GM18519 (cell line): ENCODE measurements around the gene ST13.
"Not testable (repeated sequence)": the region's sequence is repeated elsewhere in the genome, so short reads cannot be mapped to it uniquely, and the experiment has no call there.

ENCODE experiments used
- ATAC-seq: cut with Tn5 transposase; IDR thresholded peaks from one replicate; pipeline ENCODE4 v1.9.1; 2021; ENCODE audit warnings: mild to moderate bottlenecking, moderate library complexity; ENCODE audit not compliant: unreplicated experiment, low FRiP score

Gene ST13

DNA sequence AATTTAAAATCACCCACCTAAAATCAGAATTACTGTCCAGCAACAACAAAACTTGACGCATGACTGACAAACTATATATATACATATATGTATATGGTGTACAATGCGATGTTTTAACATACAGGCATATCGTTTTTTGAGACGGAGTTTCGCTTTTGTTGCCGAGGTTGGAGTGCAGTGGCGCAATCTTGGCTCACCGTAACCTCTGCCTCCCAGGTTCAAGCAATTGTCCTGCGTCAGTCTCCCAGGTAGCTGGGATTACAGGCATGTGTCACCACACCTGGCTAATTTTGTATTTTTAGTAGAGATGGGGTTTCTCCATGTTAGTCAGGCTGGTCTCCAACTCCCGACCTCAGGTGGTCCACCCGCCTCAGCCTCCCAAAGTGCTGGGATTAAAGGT, 10.6 kb downstream of the ST13 start:
- not testable (repeated sequence) for ATAC-seq

DNA sequence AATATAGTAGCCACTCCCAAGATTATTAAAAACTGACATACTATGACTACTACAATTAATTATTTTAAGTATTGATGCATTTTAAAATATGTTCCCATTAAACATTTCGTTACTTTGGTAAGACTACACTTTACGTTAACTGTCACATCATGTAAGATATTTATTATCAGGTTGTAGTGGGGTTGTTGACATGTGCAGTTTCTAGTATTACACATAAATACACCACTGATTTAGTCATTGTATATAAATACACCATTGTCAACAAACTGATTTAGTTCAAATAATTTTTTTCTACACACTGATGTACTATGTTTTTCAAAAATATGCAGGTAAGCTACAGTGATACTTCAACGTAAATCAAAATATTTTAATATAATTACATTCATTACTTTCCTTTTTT, 11.5 kb downstream of the ST13 start:
- no peak for ATAC-seq

DNA sequence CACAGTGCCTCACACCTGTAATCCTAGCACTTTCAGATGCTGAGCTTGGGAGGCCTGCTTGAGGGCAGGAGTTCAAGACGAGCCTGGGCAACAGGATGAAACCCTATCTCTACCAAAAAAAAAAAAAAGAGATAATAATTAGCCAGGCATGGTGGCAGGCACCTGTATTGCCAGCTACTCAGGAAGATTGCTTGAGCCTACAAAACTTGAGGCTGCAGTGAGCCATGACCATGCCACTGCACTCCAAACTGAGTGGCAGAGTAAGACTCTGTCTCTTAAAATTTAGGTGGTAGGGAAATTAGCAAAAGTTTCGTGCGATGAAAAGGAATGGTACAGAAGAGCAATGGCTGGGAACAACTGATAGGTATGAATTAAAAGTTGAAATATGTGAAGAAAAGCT, 18.0 kb downstream of the ST13 start:
- ATAC-seq, result no peak

DNA sequence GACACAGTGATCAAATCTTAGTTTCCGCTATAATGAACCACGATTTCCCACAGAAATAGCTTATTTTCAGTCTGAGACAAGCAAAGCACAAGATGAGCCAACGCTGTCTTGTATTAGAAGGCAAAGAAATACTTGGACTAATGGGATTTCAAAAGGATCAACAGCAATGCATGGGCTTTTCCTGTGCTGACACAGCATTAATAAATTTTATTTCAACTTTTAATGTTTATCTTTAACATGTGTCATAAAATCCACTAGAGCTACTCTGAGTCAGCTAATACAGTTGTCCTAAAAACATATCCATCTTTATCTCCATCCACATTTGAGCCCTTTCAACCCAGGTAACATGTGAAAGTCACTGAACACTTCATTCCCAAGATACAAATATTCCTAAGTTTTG, 21.8 kb downstream of the ST13 start:
- no peak for ATAC-seq

DNA sequence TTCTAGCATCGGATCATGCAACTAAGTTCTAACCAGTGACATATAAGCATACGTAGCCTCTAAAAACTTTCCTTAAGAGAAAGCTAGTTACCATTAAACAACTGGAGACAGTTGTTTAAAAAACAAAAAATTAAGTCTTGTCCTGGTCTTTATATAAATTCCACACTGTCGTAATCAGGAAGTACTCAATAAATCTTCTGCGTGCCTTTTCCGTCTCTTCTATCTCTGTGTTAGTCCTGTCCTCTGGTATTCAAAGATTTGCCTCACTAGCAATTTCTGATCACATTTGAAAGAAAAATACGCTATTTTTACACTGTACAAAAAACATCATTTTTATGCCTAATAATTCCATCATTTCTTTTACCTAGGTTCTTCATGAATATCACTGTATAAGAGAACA, 27.3 kb downstream of the ST13 start:
- ATAC-seq, result no peak

DNA sequence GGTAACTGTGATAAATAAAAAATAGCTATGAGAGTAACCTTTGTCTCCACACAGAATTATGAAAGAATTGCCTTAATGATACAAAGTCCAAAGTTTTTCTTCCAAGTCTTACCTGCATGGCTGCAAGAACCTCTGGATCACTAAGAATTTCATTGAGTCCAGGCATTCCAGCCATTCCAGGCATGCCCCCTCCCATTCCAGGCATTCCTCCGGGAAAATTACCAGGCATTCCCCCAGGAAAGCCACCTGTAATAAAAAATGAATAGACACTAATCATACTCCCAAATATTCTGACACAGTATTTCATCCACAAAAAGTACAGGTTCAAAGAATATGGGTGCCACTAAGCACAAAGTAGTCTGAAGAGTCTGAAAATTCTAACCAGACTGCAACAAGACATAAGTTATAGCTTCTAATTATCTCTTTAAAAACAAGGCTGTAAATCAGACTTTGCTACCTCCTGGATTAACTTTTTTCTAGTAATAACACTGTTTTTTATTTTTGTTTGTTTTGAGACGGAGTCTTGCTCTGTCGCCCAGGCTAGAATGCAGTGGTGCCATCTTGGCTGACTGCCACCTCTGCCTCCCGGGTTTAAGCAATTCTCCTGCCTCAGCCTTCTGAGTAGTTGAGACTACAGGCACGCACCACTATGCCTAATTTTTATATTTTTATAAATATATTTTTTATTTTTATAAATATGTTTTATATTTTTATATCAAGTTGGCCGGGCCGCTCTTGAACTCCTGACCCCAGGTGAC, 29.3 kb downstream of the ST13 start:
- no peak for ATAC-seq

DNA sequence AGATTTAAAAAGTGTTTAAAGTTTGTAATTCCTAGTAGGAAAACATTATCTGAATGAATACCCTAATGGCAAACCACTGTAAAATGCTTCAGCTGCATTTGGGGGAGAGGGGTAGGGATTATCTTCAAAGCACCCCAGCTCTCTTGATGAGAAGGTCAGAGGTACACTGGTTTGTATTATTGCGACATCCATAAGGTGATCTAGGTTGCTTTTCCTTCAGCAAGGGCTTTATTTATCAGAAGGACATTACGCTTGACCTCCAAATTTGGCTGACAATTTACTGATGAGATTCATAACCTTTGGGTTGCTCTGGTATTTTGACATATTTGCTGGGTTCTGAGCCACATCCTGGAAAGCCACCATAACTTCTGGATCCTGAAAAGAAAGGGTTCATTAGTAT, 30.1 kb downstream of the ST13 start:
- ATAC-seq, result not testable (repeated sequence)

DNA sequence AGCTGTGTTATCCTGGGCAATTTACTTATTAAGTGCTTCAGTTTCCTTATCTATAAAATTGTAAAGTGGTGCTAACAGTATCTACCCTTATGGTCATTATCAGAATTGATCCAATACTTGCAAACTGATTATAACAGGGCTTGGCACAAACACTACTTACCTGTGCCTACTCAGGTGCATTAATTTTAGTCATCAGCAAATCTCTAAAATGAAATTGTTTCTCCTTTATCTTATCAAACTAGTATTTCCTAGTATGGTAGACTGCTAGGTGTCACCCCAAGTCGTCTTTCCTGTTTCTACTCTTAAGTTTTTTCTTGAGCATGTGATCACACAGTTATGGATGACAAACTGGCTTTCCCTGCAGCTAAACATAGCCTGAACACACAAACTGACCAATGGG, 33.0 kb downstream of the ST13 start:
- ATAC-seq, result no peak

DNA sequence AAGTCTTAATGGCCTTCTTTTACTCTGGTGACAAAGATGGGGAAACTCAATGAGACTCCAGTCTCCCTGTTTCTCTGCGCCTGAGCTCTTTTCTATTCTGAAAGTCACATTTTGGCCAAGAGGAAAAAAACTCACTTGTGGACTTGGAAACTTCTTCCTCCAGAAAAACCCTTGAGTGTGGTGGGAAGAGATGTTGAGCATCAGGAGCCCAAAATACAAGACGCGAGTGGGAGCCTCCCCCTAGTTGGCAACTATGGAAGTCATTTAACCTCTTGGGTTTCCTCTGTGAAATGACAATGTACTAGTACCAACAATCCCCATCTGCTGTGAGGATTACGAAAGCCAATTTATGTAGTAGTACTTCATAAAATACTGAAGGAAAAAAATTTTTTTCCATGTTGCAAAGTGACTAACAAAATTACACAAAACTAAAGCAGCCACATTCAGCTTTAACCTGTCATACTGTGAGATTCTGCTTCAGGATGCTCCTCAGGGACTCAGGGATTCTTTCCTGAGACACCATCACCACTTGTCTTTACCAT, 36.8 kb downstream of the ST13 start:
- no peak for ATAC-seq

DNA sequence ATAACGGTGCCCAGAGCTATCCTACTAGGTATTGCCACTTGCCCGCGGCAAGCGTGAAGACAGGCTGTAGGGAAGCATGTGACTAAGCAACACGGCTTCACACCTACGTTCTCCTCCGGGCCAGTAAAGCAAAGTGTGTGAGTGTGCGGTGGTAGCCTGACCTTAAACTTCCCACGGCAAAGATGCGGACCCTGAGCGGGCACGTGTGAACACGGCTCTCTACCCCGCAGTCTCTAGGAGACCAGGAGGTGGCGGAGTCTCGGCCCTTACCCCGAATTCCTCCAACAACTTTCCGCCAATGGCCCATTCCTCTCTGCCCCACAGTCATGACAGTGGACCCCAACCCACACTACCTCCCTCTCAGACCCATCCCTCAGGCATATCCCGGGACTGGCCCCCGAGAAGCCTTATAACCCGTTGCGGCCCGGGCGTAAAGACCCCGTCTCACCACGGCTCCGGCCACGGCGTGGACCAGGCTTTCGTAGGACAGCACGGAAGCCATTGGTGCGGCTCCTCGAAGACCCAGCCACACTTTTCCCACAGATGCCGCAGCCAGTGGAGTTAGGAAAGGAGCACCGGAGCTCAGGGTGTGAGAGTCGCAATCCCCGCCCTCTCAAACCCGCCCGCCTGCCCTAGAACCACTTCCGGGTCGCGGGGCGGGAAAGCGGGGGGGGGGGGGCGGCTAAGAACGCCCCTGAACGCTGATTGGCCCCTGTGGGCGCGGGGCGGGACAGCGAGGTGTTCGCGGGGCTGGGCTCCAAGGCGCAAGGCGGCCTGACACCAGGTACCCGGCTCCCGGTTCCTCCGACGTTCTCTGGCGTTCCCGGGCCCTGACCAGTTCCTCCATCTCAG, 37.5 kb downstream of the ST13 start, which contains the start of gene SLC25A17:
TSS of gene SLC25A17 (minus strand) at position 600 of the 852 bp plus-strand sequence. CDS start at position 502, 98 bp downstream.
- ATAC-seq, result no peak

DNA sequence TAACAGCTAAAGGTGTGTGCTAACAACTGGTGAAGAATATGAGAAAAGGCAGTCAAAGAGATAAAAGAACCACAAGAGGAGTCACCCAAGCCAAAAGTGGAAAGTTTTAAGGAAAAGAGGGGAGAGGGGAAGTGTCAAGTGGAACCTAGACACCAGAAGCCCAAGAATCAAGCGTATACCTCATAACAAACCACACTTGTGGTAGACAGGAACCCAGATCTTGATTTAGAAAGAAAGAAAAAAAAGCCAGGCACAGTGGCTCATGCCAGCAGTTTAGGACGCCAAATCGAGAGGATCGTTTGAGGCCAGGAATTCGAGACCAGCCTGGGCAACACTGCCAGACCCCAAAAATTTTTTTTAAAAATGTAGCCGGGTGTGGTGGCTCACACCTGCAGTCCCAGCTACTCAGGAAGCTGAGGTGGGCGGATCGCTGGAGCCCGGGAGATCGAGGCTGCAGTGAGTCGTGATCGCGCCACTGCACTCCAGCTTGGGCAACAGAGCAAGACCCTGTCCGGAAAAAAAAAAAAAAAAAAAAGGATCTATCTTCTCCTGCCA, 38.2 kb downstream of the ST13 start:
- no peak for ATAC-seq

DNA sequence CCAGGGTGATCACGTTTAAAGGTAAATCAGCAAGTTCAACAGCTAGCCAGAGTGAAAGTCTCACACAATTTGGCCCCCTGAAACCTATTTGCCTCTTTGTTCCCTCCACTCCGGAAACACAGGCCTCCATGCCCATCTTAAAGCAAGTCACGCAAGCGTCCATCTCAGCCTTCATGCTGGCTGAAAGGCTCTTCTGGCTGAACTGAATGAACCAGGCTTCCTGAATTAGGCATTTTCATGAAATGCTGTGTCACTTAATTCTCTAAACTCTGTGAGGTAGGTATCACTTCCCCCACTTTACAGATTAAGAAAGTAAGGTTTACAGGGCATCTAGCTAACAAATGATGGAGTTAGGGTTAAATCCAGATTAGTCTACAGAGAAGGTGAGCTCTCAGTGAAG, 38.7 kb downstream of the ST13 start:
- ATAC-seq, result no peak

DNA sequence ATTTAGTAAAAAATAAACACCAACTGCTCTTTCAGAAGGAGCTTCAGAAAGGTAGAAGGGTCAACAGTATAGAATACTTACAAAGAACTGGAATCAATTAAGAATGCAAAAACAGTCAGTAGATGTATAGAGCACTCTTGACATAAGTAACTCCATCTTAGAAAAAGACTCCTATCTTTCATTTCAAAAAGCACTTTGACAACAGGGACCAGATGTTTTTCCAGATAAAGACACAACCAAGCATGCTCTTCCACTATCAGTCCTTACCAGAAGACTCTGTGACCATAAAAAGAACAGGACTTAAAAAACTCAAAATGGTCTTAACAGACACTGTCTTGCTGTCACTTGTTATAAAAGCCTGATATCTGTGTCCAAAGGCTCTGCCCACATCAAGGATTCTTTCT, 42.5 kb downstream of the ST13 start:
- no peak for ATAC-seq

DNA sequence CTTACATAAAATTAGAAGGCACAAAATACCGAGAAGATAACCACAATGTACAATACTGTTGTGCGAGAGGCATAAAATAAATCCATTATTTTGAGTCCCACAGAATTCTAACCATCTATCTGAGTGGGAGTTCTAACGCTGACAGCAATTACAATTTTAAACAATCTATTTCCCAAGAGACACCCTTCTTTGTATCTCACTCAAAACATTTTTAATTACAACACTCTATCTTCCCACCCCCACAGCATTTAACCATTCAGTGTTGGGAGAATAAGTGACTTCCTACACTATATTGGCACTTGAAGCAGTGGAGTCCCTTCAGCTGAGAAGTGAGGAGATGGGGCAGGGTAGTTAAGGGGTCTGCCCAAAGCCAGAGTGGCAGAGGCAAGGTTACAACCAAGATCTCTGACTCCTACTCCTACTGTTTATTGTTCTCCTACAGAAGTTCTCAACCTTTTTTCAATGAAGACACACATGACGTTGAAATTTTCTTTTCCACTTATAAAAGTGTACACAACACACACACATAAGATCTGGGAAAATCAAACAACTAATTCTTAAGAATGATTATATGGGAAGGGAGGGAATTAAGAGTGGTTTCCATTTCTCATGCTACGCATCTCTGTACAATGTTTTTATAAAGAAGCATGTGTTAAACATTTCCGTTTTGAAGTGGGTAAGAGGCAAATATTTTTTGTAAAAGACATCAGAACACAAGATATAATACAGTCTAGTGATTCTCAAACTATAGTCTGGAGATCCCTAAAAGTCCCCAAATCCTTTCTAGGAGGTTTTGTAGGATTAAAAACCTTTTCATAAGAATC, 48.2 kb downstream of the ST13 start:
- ATAC-seq, result no peak

DNA sequence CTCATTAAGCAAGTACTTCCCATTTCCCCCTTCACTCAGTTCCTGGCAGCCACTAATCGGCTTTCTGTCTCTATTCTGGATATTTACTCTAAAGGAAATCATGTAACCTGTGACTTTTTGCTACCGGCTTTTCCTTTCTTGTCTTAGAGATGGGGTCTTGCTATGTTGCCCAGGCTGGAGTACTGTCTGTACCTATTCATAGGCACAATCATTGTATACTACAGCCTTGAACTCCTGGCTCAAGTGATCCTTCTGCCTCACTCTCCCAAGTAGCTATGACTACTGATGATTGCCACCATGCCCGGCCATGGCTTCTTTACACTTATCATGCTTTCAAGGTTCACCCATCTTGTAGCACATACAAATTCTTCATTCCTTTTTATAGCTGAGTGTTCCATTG, 49.7 kb downstream of the ST13 start:
- no peak for ATAC-seq

DNA sequence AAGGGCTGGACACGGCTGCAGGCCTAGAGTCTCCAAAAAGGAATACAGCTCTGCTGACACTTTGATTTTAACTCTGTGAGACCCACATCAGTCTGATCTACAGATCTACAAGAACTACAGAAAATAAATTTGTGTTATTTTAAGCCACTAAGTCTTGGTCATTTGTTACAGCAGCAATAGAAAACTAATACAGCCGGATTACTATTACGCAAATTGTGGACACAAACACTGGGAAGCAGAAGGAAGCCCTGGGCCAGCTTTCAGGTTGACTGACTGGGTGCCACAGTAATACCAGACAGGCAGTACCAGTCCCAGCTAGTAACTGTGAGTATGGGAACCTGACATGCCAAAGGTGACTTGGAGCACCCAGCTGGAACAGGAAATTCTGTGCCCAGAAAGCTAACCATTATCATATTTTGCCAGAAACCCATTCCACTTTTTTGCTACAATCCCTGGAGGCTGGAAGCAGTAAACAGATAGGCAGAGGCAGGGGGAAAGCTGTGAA, 50.7 kb downstream of the ST13 start:
- no peak for ATAC-seq

DNA sequence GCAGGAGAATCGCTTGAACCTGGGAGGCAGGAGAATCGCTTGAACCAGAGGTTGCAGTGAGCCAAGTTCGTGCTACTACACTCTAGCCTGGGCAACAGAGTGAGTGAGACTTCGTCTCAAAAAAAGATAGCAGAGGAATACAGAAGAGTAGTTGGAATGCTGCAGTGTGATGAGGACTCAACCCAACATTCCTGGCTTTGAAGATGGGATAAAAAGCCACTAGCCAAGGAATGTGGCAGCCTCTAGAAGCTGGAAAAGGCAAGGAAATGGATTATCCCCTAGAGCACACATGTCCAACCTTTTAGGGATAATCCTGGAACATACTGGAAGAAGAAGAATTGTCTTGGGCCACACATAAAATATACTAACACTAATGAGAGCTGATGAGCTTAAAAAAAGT, 51.2 kb downstream of the ST13 start:
- no peak for ATAC-seq

DNA sequence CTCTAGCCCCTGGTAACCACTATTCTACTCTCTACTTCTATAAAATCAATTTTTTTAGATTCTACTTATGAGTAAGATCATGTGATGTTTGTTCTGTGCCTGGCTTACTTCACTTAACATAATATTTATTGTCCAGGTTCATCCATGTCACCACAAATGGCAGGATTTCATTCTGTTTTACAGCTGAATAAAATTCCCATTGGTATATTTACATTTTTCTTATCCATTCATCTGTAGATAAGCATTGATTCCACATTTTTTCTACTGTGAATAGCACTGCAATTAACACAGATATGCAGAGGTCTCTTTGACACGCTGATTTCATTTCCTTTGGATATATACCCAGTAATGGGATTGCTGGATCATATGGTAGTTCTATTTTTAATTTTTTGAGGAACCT, 53.1 kb downstream of the ST13 start:
- no peak for ATAC-seq

DNA sequence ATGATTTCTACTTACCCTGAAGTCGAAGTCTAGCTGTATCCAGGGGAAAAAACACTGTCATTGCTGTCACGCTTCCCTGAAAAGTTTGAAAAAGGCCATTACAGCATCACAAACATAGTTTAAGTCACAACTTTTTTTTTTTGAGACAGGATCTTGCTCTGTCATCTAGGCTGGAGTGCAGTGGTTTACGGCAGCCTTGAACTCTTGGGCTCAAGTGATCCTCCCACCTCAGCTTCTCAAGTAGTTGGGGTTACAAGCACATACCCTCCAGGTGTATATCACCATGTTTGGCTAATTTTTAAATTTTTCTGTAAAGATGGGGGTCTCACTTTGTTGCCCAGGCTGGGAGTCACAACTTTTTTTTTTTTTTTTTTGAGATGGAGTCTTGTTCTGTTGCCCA, 57.4 kb downstream of the ST13 start:
- no peak for ATAC-seq

DNA sequence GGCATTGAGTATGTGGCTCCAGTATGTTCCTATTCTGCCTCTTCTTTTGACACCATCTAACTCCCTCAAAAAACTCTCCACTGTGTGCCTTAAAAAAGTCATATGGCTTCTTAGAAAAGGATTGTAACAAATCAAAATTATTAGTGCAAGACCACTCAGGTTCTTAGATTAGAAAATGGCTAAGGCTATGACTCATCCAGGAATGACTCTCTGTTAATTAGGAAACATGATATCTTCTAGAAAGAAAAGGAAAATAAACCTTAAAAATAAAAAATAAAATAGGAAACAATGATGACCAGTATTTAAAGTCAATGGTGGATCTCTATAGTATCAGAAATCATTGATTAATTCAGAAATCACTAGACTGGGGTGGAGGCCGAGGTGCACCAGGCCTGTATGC, 59.0 kb downstream of the ST13 start:
- no peak for ATAC-seq
